ENCODE measurements around the gene CCR5AS.

The CCR5AS gene

DNA sequence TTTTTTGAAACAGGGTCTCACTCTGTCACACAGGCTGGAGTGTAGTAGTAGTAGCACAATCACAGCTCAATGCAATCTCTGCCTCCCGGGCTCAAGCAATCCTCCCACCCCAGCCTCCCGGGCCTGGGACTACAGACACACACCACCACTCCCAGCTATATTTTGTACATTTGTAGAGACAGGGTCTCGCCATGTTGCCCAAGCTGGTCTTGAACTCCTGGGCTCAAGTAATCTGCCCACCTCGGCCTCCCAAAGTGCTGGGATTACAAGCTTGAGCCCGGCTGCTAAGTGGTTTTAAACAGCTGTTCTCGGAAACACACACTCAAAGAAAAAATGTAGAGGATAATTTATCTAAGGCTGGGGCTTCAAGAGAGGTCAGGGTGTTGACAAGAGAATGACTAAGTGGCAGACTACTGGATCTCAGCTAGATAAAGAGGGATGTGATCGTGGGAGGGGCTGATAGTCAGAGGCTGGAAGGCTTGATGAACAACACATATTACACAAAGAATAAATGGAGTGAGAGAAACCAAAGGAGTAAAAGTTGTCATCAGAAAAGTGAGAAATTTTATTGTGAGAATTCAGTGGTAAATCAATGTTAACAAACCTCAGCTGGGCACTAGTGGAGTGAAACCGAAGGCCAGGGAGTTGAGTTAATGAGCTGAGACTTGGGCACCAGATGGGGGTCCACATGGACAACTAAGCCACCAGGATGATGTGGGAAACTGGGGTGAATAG, 6.7 kb downstream of the CCR5AS start:
- peak; percentile 55 for DNase-seq

DNA sequence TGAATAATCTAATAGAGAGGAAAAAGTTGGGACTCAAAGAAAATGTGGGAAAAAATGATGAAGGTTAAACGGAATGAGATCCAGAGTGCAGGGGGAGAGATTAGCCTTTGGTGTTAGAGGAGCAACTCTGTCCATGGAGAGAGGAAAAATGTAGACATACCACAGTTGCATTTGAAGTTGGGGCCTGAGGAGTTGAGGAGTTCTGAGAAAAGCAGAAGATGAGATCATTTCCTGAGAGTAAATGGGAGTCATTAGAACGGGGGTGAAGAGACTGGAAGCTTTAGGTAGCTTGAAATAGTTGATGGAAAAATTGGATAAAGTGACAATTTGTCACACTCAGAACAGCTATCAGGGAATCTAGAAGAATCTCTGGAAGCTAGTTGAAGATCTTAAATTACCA, 7.3 kb downstream of the CCR5AS start:
- Histone ChIP-seq H4K20me1 (ENCODE audit: insufficient read depth) (no peaks in the 10 kb centered on the region), H3K9me2 (ENCODE audit: insufficient read depth) (no peaks in the 10 kb centered on the region), H3K27me3 (replicated peaks; ENCODE audit: insufficient read depth) (peaks cover 38% of the 10 kb centered on the region), H3K36me3 (ENCODE audit: low read depth) (no peaks in the 10 kb centered on the region), H3K9ac (no peak overlapping the region), H3F3A (ENCODE audit: insufficient read depth) (peaks cover 17% of the 10 kb centered on the region; the same call in 1 of the 2 replicates), H3K9me3 (ENCODE audit: low read depth) (no peaks in the 10 kb centered on the region), H3K4me3 (no peak overlapping the region), H2AFZ (no peak overlapping the region), H3K27ac (no peak overlapping the region), H3K4me1 (ENCODE audit: insufficient read depth) (peaks cover 14% of the 10 kb centered on the region), H3K4me2 (ENCODE audit: unreplicated experiment) (peak overlapping the region; percentile 20), H3K79me2 (ENCODE audit: insufficient read depth) (no peaks in the 10 kb centered on the region)
- DNase-seq: peak; percentile 49
- in situ Hi-C loops (cut with MboI): no loop called here
- TF ChIP-seq EZH2 (IDR thresholded peaks at IDR 0.05; ENCODE audit: insufficient read depth, poor library complexity, severe bottlenecking) (no peak), EZH2phosphoT487 (IDR thresholded peaks at IDR 0.05; ENCODE audit: insufficient read depth, low read depth) (no peak)
- WGBS, 2 experiments (ENCODE audit: low coverage in 1 of 2, low lambda C conversion rate in 2 of 2, missing lambda C conversion rate in 2 of 2): 43 to 44% methylated on average over 2 of the region's 2 CpGs

More for the DNA sequence above, 6.7 kb downstream of the CCR5AS start:
- H3K9me3 ChIP-seq (ENCODE audit: low read depth): no peaks in the 10 kb centered on the region
- in situ Hi-C loops (cut with MboI): no loop called here
- H3K27me3 ChIP-seq (replicated peaks; ENCODE audit: insufficient read depth): peaks cover 41% of the 10 kb centered on the region
- peaks cover 17% of the 10 kb centered on the region; the same call in 1 of the 2 replicates for H3F3A ChIP-seq (ENCODE audit: insufficient read depth)
- no peaks in the 10 kb centered on the region for H3K79me2 ChIP-seq (ENCODE audit: insufficient read depth)
- no peaks in the 10 kb centered on the region for H4K20me1 ChIP-seq (ENCODE audit: insufficient read depth)
- H3K27ac ChIP-seq: no peak overlapping the region
- H3K4me3 ChIP-seq: no peak overlapping the region
- peak overlapping the region; percentile 20 for H3K4me2 ChIP-seq (ENCODE audit: unreplicated experiment)
- no peak overlapping the region for H3K9ac ChIP-seq
- H3K9me2 ChIP-seq (ENCODE audit: insufficient read depth): no peaks in the 10 kb centered on the region
- 46% methylated on average over 8 of the region's 8 CpGs for WGBS, 2 experiments (ENCODE audit: low coverage in 1 of 2, low lambda C conversion rate in 2 of 2, missing lambda C conversion rate in 2 of 2)
- peaks cover 14% of the 10 kb centered on the region for H3K4me1 ChIP-seq (ENCODE audit: insufficient read depth)
- no peaks in the 10 kb centered on the region for H3K36me3 ChIP-seq (ENCODE audit: low read depth)
- H2AFZ ChIP-seq: no peak overlapping the region
- no peak for TF ChIP-seq EZH2 (IDR thresholded peaks at IDR 0.05; ENCODE audit: insufficient read depth, poor library complexity, severe bottlenecking)
- peak; percentile 94 for TF ChIP-seq EZH2phosphoT487 (IDR thresholded peaks at IDR 0.05; ENCODE audit: insufficient read depth, low read depth)

DNA sequence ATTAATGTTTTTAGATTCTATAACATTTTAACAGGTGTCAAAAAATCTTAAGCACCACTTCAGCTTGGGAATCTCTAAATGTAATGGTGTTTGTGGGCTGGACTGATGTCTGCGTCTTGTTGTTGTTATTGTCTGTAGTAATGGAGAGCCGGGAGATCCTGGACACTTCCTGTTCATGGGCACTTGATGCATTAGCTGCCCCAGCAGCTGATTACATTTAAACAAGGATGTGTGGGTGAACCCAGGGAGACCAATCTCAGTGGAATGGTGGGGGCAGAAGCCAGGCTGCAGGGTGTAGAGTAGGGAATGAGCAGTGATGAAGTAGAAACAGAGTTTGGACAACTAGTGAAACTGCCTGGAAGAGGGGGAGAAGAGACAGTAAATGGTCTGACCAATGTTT, 7.8 kb downstream of the CCR5AS start:
- Histone ChIP-seq H3K36me3 (ENCODE audit: low read depth) (no peaks in the 10 kb centered on the region), H3K9me3 (ENCODE audit: low read depth) (no peaks in the 10 kb centered on the region), H3K4me3 (no peak overlapping the region), H3K27me3 (replicated peaks; ENCODE audit: insufficient read depth) (peaks cover 34% of the 10 kb centered on the region), H3K27ac (no peak overlapping the region), H3K79me2 (ENCODE audit: insufficient read depth) (no peaks in the 10 kb centered on the region), H3K4me1 (ENCODE audit: insufficient read depth) (peaks cover 14% of the 10 kb centered on the region), H3F3A (ENCODE audit: insufficient read depth) (peaks cover 17% of the 10 kb centered on the region; the same call in 1 of the 2 replicates), H3K4me2 (ENCODE audit: unreplicated experiment) (no peak overlapping the region), H4K20me1 (ENCODE audit: insufficient read depth) (no peaks in the 10 kb centered on the region), H2AFZ (no peak overlapping the region), H3K9ac (no peak overlapping the region), H3K9me2 (ENCODE audit: insufficient read depth) (no peaks in the 10 kb centered on the region)
- TF ChIP-seq EZH2phosphoT487 (IDR thresholded peaks at IDR 0.05; ENCODE audit: insufficient read depth, low read depth) (no peak), EZH2 (IDR thresholded peaks at IDR 0.05; ENCODE audit: insufficient read depth, poor library complexity, severe bottlenecking) (no peak)
- no peak for DNase-seq
- 53 to 58% methylated on average over 2 of the region's 2 CpGs for WGBS, 2 experiments (ENCODE audit: low coverage in 1 of 2, low lambda C conversion rate in 2 of 2, missing lambda C conversion rate in 2 of 2)
- in situ Hi-C loops (cut with MboI): no loop called here

DNA sequence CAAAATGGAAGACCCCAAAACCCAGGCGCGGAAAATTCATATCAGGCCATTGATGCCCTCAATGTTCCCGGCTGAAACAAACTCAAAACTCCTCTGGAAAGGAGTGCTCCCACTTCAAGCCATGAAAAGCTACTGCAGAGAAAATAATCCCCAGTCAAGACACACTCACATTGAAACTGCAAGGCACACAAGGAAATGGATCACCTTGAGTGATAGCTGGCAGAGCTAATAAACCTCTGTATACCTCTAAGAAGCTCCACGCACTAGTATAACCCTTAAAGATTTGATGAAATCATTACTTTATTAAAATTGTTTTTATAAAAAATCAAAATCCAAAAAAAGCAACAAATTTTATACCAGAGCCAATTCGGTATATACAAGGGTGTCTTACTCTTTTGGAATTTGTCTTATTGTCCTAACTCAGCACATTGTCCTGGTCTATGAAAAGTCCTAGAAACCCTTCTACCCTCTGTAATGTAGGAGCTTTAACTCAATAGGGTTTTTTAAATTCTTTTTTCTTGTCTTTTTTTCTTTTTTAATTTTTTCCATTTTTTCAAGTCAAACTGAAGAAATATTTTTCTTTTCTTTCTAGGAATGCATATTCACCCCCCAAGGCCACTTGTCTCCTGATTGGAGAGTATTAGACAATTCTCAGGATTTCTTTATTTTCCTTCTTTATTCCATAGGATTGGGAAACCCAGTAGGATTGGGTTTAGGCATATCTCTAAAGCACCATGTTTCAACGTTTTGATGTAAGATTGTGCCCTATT, 8.5 kb downstream of the CCR5AS start:
- 85% methylated on average over 6 of the region's 6 CpGs for WGBS, 2 experiments (ENCODE audit: low coverage in 1 of 2, low lambda C conversion rate in 2 of 2, missing lambda C conversion rate in 2 of 2)
- no peak overlapping the region for H3K27ac ChIP-seq
- H3K9me3 ChIP-seq (ENCODE audit: low read depth): no peaks in the 10 kb centered on the region
- DNase-seq: no peak
- no peak for TF ChIP-seq EZH2 (IDR thresholded peaks at IDR 0.05; ENCODE audit: insufficient read depth, poor library complexity, severe bottlenecking)
- TF ChIP-seq EZH2phosphoT487 (IDR thresholded peaks at IDR 0.05; ENCODE audit: insufficient read depth, low read depth): no peak
- no peaks in the 10 kb centered on the region for H4K20me1 ChIP-seq (ENCODE audit: insufficient read depth)
- H3K4me3 ChIP-seq: no peak overlapping the region
- H3K36me3 ChIP-seq (ENCODE audit: low read depth): no peaks in the 10 kb centered on the region
- H3K4me1 ChIP-seq (ENCODE audit: insufficient read depth): peaks cover 14% of the 10 kb centered on the region
- H3F3A ChIP-seq (ENCODE audit: insufficient read depth): peaks cover 17% of the 10 kb centered on the region; the same call in 1 of the 2 replicates
- H3K9ac ChIP-seq: no peak overlapping the region
- no peak overlapping the region for H2AFZ ChIP-seq
- in situ Hi-C loops (cut with MboI): no loop called here
- H3K27me3 ChIP-seq (replicated peaks; ENCODE audit: insufficient read depth): peaks cover 36% of the 10 kb centered on the region
- H3K79me2 ChIP-seq (ENCODE audit: insufficient read depth): no peaks in the 10 kb centered on the region
- no peak overlapping the region for H3K4me2 ChIP-seq (ENCODE audit: unreplicated experiment)
- no peaks in the 10 kb centered on the region for H3K9me2 ChIP-seq (ENCODE audit: insufficient read depth)

Measured in GM23248 (cell line).